HepG2 (cell line): Measurements from ENCODE around the gene SMAD6. TPM values are rescaled to one million over a fixed set of nuclear protein-coding genes. Genes with fewer than 3 reads are reported as not detected.

ENCODE experiments used
- ATAC-seq: fragments of 200-7000 bp; cut with Tn5 transposase; 3 replicates; pipeline ENCODE4 v1.9.1; 2020; ENCODE audit warnings: mild to moderate bottlenecking, moderate library complexity
- BruUV-seq: library from RNA; stranded (reverse); fragments of 400-500 nt; replicated peaks from 2 replicates; lab custom pipeline; 2021; lab: Mats Ljungman, UMichigan
- CTCF ChIA-PET: fragments of 300-600 bp; formaldehyde crosslinking; extraction: SDS; loops from one replicate; lab custom pipeline; 2021; ENCODE audit warnings: low total read pairs, inconsistent platforms, low intra/inter-chr PET ratio; lab: Yijun Ruan, JAX
- POLR2A ChIA-PET: fragments of 350-600 bp; sonication (Branson Sonifier 250); formaldehyde crosslinking; loops from one replicate; lab custom pipeline; 2020; ENCODE audit warnings: antibody characterized with exemption, inconsistent platforms; lab: Yijun Ruan, JAX
- DNase-seq: peaks from one replicate; pipeline ENCODE4 v3.0.0-alpha.2; 2015; ENCODE audit warnings: low spot score
- FAIRE-seq: peaks from 3 replicates; lab custom pipeline; 2011; peaks lifted over from hg19 to GRCh38; lab: Jason Lieb, UNC
- H2AFZ ChIP-seq: one replicate; pipeline ENCODE4 v1.6.1; 2011; ENCODE audit warnings: low read length, inconsistent platforms
- H3K27ac ChIP-seq: fragments of 300-600 bp; 3 replicates; pipeline ENCODE4 v1.8.0; 2011; ENCODE audit warnings: mixed run types, mild to moderate bottlenecking, mixed read lengths, low read length, inconsistent platforms; ENCODE audit not compliant: insufficient read depth; ENCODE audit errors: extremely low read length
- H3K27me3 ChIP-seq, 2 experiments: fragments of 200-600 bp in 1 of 2; 2 replicates in 1 of 2; 3 replicates in 1 of 2; pipeline versions ENCODE4 v1.6.0 to v1.8.0; 2011; ENCODE audit warnings: low read length in 2 of 2, mild to moderate bottlenecking in 2 of 2, moderate library complexity in 2 of 2, inconsistent platforms in 1 of 2; ENCODE audit not compliant: insufficient read depth in 2 of 2, control insufficient read depth in 1 of 2
- H3K36me3 ChIP-seq, 2 experiments: fragments of 200-600 bp in 1 of 2; replicated peaks in 1 of 2; 2 replicates in 1 of 2; 3 replicates in 1 of 2; pipeline versions ENCODE4 v1.5.1 to v1.8.0; 2011; ENCODE audit warnings: low read length in 2 of 2, inconsistent platforms in 1 of 2; ENCODE audit not compliant: insufficient read depth in 2 of 2, control insufficient read depth in 1 of 2
- H3K4me1 ChIP-seq: 2 replicates; pipeline ENCODE4 v1.5.1; 2012; ENCODE audit warnings: low read length, inconsistent platforms; ENCODE audit not compliant: insufficient read depth
- H3K4me2 ChIP-seq: 2 replicates; pipeline ENCODE4 v1.6.0; 2011; ENCODE audit warnings: low read depth, low read length, inconsistent platforms
- H3K4me3 ChIP-seq, 3 experiments: fragments of 200-600 bp in 1 of 3; sonication (generic), shearing (Covaris generic) in 1 of 3; replicated peaks in 1 of 3; 2 replicates each; pipeline ENCODE4 v1.5.1; 2011 to 2016; ENCODE audit warnings: low read length in 3 of 3, inconsistent platforms in 2 of 3, low read depth in 2 of 3, mild to moderate bottlenecking in 2 of 3, control low read depth in 1 of 3, mixed read lengths in 1 of 3; ENCODE audit not compliant: insufficient read depth in 1 of 3
- H3K79me2 ChIP-seq: one replicate; pipeline ENCODE4 v1.6.1; 2011; ENCODE audit warnings: low read length, inconsistent platforms; ENCODE audit not compliant: insufficient read depth
- H3K9ac ChIP-seq: 2 replicates; pipeline ENCODE4 v1.6.0; 2011; ENCODE audit warnings: mild to moderate bottlenecking, low read depth, low read length, inconsistent platforms; ENCODE audit not compliant: insufficient read depth
- H3K9me3 ChIP-seq: 2 replicates; pipeline ENCODE4 v1.5.1; 2012; ENCODE audit warnings: mild to moderate bottlenecking, low read length
- H4K20me1 ChIP-seq: 2 replicates; pipeline ENCODE4 v1.6.0; 2011; ENCODE audit warnings: inconsistent platforms, mild to moderate bottlenecking, low read length, moderate library complexity; ENCODE audit not compliant: insufficient read depth
- AHR ChIP-seq: IDR thresholded peaks from 2 replicates; pipeline ENCODE4 v1.6.1; 2018; ENCODE audit warnings: missing genetic modification reagents, missing compliant biosample characterization
- GATAD2A ChIP-seq: IDR thresholded peaks from 2 replicates; pipeline ENCODE4 v1.6.1; 2016
- SRSF9 ChIP-seq: fragments of 200-400 bp; formaldehyde crosslinking; IDR thresholded peaks from 2 replicates; pipeline ENCODE4 v1.6.1; 2018; ENCODE audit warnings: borderline replicate concordance, mild to moderate bottlenecking, low read depth, low read length; ENCODE audit not compliant: insufficient read depth, poor library complexity, severe bottlenecking
- ZBTB38 ChIP-seq: sonication (generic); formaldehyde crosslinking; IDR thresholded peaks from 2 replicates; pipeline ENCODE4 v1.5.1; 2020; ENCODE audit warnings: mild to moderate bottlenecking, missing genetic modification reagents
- ZFP62 ChIP-seq: sonication (generic); formaldehyde crosslinking; IDR thresholded peaks from 2 replicates; pipeline ENCODE4 v1.4.0; 2020; ENCODE audit warnings: missing genetic modification reagents
- ZNF367 ChIP-seq: sonication (generic); formaldehyde crosslinking; IDR thresholded peaks from 2 replicates; pipeline ENCODE4 v1.4.0; 2020; ENCODE audit warnings: missing genetic modification reagents, borderline replicate concordance
- ZNF441 ChIP-seq: sonication (generic); formaldehyde crosslinking; IDR thresholded peaks from 2 replicates; pipeline ENCODE4 v1.7.0; 2021; ENCODE audit warnings: missing genetic modification reagents, borderline replicate concordance
- ZNF678 ChIP-seq: sonication (generic); formaldehyde crosslinking; IDR thresholded peaks from 2 replicates; pipeline ENCODE4 v1.4.0; 2020; ENCODE audit warnings: mild to moderate bottlenecking, missing genetic modification reagents
- ZNF737 ChIP-seq: sonication (generic); formaldehyde crosslinking; IDR thresholded peaks from 2 replicates; pipeline ENCODE4 v1.5.0; 2020; ENCODE audit warnings: missing genetic modification reagents, mild to moderate bottlenecking, borderline replicate concordance
- WGBS: methylation state at CpG from one replicate; pipeline ENCODE4 v1.1.6; 2017; ENCODE audit warnings: low lambda C conversion rate; 5-methylcytosine and 5-hydroxymethylcytosine counted together
- in situ Hi-C: cut with HindIII; loops from 2 replicates; pipeline ENCODE4 v1.10.0; 2017; ENCODE audit warnings: low pct_unique_long_range_greater_than_20kb; ENCODE audit not compliant: extremely low pct_ligation_motif_present
- intact Hi-C: fragments of 100-400 bp; cut with micrococcal nuclease; formaldehyde crosslinking; loops from one replicate; pipeline ENCODE4 v1.10.0; 2022; ENCODE audit not compliant: unreplicated experiment
- polyA plus RNA-seq, 8 experiments: library from polyadenylated mRNA; depleted of rRNA in 3 of 8; stranded (reverse) in 7 of 8; unstranded in 1 of 8; fragments of >200 nt; fragmentation: Illumina TruSeq in 4 of 8; extraction: Trizol in 4 of 8; gene quantifications; 2 replicates each; pipeline versions ENCODE4 v1.2.1 to v1.2.3, GENCODE V29; 2011 to 2016; ENCODE audit warnings: low read depth in 4 of 8, missing spikeins in 1 of 8, mixed read lengths in 1 of 8; ENCODE audit not compliant: insufficient read depth in 1 of 8
- total RNA-seq, 5 experiments: library from RNA; depleted of rRNA; stranded (reverse); fragments of >200 nt; fragmentation: Illumina TruSeq; extraction: Trizol; gene quantifications; 2 replicates each; pipeline ENCODE4 v1.2.3, GENCODE V29; 2016; ENCODE audit warnings: low read depth in 1 of 5
- TF ChIP-seq, protein P1 (sequence below): sonication (generic); formaldehyde crosslinking; IDR thresholded peaks from 2 replicates; pipeline ENCODE4 v1.4.0; 2020; ENCODE audit warnings: missing genetic modification reagents
- TF ChIP-seq, protein P2 (sequence below): sonication (generic); formaldehyde crosslinking; IDR thresholded peaks from 2 replicates; pipeline ENCODE4 v1.4.0; 2020; ENCODE audit warnings: mild to moderate bottlenecking, missing genetic modification reagents, borderline replicate concordance
- TF ChIP-seq, protein P3 (sequence below): sonication (generic); formaldehyde crosslinking; IDR thresholded peaks from 2 replicates; pipeline ENCODE4 v1.4.0; 2020; ENCODE audit warnings: mild to moderate bottlenecking, missing genetic modification reagents

The SMAD6 gene
- total and polyA plus RNA-seq, 2 of the 13 experiments (the other 11 are each of a cell fraction or from before 2014, with no cell fraction given), result 3.3 to 4.4 TPM

DNA sequence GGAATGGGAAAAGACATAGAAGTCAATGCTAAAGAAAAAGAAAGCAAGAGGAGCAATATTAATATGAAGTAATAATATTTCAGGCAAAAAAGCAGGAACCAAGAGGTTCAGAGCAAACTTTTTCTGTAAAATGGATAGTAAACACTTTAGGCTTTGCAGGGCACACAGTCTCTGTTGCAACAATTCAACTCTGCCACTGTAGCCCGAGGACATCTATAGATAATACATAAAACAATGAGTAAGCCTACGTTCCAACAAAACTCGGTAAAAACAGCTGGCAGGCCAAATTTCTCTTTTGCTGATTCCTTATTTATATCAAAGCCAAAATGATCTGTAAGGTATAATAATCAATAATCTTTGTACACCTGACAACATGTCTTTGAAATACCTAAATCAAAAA is 56.8 kb downstream of the SMAD6 start:
- Histone ChIP-seq H3K27ac (no peak overlapping the region), H3K79me2 (no peaks in the 10 kb centered on the region), H2AFZ (no peak overlapping the region), H3K4me3 (no peak overlapping the region), H3K4me2 (no peak overlapping the region), H3K9me3 (peaks cover 10% of the 10 kb centered on the region), H3K4me1 (peaks cover 34% of the 10 kb centered on the region), H3K9ac (no peak overlapping the region), H3K27me3 (no peaks in the 10 kb centered on the region), H4K20me1 (no peaks in the 10 kb centered on the region), H3K36me3 (no peaks in the 10 kb centered on the region)
- BruUV-seq, result no TSS peak
- FAIRE-seq, result no peak
- in situ Hi-C loops (no loop called here), intact Hi-C loops (no loop called here)
- no peak for DNase-seq
- POLR2A ChIA-PET, result no interaction called here
- CTCF ChIA-PET, result no interaction called here
- TF ChIP-seq, protein P1, sequence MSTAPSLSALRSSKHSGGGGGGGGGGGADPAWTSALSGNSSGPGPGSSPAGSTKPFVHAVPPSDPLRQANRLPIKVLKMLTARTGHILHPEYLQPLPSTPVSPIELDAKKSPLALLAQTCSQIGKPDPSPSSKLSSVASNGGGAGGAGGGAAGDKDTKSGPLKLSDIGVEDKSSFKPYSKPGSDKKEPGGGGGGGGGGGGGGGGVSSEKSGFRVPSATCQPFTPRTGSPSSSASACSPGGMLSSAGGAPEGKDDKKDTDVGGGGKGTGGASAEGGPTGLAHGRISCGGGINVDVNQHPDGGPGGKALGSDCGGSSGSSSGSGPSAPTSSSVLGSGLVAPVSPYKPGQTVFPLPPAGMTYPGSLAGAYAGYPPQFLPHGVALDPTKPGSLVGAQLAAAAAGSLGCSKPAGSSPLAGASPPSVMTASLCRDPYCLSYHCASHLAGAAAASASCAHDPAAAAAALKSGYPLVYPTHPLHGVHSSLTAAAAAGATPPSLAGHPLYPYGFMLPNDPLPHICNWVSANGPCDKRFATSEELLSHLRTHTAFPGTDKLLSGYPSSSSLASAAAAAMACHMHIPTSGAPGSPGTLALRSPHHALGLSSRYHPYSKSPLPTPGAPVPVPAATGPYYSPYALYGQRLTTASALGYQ (CRISPR knock-in tag), result no peak
- no peak for TF ChIP-seq AHR (CRISPR knock-in tag)
- TF ChIP-seq, protein P2, sequence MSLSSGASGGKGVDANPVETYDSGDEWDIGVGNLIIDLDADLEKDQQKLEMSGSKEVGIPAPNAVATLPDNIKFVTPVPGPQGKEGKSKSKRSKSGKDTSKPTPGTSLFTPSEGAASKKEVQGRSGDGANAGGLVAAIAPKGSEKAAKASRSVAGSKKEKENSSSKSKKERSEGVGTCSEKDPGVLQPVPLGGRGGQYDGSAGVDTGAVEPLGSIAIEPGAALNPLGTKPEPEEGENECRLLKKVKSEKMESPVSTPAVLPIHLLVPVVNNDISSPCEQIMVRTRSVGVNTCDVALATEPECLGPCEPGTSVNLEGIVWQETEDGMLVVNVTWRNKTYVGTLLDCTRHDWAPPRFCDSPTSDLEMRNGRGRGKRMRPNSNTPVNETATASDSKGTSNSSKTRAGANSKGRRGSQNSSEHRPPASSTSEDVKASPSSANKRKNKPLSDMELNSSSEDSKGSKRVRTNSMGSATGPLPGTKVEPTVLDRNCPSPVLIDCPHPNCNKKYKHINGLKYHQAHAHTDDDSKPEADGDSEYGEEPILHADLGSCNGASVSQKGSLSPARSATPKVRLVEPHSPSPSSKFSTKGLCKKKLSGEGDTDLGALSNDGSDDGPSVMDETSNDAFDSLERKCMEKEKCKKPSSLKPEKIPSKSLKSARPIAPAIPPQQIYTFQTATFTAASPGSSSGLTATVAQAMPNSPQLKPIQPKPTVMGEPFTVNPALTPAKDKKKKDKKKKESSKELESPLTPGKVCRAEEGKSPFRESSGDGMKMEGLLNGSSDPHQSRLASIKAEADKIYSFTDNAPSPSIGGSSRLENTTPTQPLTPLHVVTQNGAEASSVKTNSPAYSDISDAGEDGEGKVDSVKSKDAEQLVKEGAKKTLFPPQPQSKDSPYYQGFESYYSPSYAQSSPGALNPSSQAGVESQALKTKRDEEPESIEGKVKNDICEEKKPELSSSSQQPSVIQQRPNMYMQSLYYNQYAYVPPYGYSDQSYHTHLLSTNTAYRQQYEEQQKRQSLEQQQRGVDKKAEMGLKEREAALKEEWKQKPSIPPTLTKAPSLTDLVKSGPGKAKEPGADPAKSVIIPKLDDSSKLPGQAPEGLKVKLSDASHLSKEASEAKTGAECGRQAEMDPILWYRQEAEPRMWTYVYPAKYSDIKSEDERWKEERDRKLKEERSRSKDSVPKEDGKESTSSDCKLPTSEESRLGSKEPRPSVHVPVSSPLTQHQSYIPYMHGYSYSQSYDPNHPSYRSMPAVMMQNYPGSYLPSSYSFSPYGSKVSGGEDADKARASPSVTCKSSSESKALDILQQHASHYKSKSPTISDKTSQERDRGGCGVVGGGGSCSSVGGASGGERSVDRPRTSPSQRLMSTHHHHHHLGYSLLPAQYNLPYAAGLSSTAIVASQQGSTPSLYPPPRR, result no peak
- TF ChIP-seq ZNF367 (CRISPR knock-in tag), result no peak
- TF ChIP-seq ZBTB38 (CRISPR knock-in tag), result no peak
- no peak for TF ChIP-seq ZNF678
- TF ChIP-seq ZFP62 (CRISPR knock-in tag), result no peak
- TF ChIP-seq ZNF441, result no peak
- TF ChIP-seq SRSF9, result no peak
- TF ChIP-seq ZNF737, result no peak
- TF ChIP-seq, protein P3, sequence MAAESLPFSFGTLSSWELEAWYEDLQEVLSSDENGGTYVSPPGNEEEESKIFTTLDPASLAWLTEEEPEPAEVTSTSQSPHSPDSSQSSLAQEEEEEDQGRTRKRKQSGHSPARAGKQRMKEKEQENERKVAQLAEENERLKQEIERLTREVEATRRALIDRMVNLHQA (CRISPR knock-in tag), result no peak
- no peak for TF ChIP-seq GATAD2A
- 78% methylated on average over 3 of the region's 3 CpGs for WGBS
- no peak for ATAC-seq
